GM12874 (cell line): ENCODE results near the gene CAMSAP1.

Experiments
- TF ChIP-seq, protein P1 (sequence below): IDR thresholded peaks from 2 replicates; pipeline ENCODE4 v1.5.1; 2011; ENCODE audit warnings: low read depth, mild to moderate bottlenecking, control low read depth, low read length, moderate library complexity; ENCODE audit not compliant: insufficient read depth

The CAMSAP1 gene

DNA sequence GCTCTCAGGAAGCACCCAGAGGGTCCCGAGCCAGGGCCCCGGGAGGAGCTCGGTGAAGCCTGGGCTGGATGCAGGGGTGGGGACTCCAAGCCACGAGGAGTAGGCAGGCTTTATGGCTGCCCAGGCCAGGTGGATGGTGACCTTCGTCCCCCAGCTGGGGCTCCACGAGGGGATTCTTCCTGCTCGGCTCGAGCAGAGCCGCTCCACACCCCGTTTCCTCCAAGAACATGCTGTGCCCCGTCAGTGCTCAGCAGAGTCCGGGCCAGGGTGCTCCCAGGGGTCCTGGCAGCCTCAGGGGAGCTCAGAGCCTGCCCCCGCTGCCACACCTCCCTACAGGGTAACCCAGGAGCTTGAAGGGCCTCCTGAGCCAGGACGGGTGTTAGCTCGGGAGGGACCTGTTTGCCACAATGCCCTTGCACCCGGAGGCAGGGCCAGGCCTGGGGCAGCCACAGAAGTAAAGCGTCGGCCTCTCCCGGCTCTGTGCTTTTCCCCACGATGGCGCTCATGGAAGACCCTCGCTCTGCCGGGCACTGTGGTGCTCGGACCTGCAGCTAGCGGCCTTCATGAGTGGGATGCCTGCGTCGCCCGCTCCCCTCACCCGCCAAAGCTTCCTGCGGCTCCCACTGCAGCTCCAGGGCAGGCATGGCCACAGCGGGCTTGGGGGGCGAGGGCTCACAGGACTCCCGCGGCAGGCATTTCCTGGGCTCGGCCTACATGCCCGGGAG is 118.6 kb downstream of the CAMSAP1 start:
- TF ChIP-seq, protein P1, sequence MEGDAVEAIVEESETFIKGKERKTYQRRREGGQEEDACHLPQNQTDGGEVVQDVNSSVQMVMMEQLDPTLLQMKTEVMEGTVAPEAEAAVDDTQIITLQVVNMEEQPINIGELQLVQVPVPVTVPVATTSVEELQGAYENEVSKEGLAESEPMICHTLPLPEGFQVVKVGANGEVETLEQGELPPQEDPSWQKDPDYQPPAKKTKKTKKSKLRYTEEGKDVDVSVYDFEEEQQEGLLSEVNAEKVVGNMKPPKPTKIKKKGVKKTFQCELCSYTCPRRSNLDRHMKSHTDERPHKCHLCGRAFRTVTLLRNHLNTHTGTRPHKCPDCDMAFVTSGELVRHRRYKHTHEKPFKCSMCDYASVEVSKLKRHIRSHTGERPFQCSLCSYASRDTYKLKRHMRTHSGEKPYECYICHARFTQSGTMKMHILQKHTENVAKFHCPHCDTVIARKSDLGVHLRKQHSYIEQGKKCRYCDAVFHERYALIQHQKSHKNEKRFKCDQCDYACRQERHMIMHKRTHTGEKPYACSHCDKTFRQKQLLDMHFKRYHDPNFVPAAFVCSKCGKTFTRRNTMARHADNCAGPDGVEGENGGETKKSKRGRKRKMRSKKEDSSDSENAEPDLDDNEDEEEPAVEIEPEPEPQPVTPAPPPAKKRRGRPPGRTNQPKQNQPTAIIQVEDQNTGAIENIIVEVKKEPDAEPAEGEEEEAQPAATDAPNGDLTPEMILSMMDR: no peak

DNA sequence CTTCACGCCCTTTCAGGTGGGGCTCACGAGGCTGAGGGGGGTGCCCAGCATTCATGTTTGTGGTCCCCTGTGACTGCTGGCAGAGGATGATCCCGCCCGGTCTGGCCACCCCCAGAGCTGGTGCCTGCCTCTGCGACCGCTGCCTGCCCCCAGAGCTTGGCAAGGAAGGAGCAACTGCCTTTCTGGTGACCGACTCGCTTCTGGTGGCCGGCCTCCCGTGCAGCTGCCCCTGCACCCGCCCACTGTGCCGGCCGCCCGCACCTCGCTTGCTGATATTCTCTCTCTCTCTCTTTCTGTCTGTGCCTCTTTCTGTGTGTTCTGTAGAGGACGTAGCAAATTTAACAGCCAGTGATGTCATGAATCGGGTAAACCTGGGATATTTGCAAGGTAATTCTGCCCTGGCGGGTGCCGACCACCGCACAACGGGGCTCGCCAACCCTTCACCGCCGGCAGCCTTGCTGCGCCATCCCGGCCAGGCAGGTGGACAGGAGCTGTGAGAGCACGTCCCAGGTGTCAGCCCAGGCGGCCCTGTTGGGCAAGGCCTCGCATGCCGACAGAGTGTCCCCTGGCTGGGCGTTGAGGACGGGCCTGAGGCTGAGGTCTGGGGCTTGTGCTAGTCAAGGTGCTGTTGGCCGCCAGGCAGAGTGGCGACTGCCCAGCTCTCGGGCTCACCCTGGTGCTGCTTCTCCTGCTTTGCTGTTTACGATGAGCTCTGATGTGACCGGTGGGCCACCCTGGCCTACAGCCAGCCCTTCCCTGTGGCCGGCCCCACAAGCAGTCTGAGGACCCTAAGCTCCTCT is 119.4 kb downstream of the CAMSAP1 start:
- TF ChIP-seq, protein P1: no peak

DNA sequence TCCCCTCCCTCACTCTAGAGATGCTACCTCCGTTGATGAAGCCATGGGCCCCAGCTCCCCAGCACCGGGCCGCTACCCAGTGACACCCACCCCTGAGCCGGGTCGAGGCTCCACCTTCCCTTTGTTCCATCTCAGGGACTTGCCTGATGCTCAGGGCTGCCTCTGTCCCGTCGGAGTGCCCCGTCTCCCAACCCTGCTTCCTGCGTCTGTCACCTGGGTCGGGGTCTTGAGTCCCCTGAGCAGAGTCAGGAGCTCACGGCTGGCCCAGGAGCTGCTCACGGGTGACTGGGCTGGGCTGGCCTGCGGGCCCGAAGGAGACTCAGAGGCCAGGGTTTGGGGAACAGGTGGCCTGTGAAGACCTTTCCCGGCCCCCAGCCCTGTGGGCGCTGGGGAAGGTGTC is 120.0 kb downstream of the CAMSAP1 start:
- TF ChIP-seq, protein P1: no peak

DNA sequence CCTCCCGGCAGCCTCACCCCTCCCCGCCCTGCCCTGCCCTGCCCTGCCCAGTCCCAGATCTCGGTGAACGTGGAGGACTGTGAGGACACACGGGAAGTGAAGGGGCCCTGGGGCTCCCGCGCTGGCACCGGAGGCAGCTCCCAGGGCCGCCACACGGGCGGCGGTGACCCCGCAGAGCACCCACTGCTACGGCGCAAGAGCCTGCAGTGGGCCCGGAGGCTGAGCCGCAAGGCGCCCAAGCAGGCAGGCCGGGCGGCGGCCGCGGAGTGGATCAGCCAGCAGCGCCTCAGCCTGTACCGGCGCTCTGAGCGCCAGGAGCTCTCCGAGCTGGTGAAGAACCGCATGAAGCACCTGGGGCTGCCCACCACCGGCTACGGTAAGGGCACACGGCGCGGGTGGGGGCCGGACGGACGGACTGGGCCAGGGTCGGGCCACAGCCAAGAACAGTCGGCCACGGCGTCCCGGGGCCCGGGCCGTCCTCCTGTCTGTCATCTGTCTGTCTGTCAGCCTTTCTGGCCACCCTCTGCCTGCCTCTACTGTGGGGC is 121.1 kb downstream of the CAMSAP1 start:
- TF ChIP-seq, protein P1: no peak

DNA sequence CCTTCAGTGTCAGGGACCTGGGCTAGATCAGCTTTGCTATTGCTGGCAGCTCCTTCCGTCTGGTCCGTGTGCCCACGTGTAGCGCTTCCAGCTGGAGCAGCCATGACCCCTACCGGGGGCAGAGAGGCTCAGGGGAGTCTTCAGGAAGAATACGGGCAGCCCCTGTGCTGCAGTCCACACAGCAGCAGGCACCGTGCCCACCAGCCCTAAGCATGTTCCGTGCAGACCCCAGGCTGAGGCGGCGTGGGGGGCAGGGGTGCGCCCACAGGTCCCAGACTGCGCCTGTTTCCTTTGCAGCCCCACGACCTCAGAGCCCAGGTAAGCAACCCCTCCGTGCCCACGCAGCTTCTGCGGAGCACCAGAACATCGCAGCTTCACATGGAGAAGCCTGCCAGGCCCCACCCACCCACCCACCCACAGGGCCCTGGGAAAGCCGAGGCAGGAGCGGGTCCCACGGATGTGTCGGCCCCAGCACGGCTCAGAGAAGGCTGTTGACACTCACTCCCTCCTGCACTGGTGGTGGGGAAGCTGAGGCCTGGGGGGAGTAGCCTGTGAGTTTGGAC is 122.3 kb downstream of the CAMSAP1 start:
- TF ChIP-seq, protein P1: no peak

DNA sequence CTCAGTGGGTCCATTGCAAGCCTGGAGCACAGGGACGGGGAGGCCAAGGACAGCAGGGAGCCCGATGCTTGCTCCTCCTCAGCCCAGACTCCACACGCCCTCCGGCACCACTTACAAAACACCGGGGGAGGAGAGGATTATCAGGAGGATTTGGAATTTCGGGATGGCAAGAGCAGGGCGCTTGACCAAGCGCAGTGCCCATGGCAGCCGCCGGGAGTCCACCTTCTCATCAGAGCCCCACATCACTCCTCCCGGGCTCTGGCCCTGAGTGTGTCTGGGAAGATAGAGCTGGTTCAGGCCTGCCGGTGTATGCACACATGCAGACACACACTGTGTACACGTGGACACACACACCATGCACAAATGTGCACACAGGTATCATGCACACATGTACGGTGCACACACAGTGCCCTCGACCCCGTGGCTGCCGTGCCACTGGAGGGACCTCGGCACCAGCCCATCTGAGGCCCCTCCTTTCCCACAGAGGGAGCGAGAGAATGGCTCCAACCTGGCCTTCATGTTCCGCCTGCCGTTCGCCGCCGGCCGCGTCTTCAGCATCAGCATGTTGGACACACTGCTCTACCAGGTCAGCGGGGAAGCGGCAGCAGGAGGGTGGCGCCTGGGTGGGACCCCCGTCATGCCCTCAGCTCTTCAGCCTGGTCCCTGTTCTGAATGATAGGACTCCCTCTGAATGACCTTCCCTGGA is 123.7 kb downstream of the CAMSAP1 start:
- TF ChIP-seq, protein P1: 0 out of 2 replicates have a peak, but pooled peaks have one; percentile 9
